22Rv1 (cell line): ENCODE results near the gene P4HA2.

Experiments used
- H3K27ac ChIP-seq: fragments of 450-650 bp; 2 replicates; pipeline ENCODE4 v1.5.1; 2017
- ZFX ChIP-seq: fragments of 450-650 bp; IDR thresholded peaks from 2 replicates; pipeline ENCODE4 v1.6.1; 2017; ENCODE audit warnings: antibody characterized with exemption, borderline replicate concordance
- TF ChIP-seq, protein P1 (sequence below): fragments of 450-650 bp; IDR thresholded peaks from 2 replicates; pipeline ENCODE4 v1.5.1; 2017; ENCODE audit warnings: mild to moderate bottlenecking

The P4HA2 gene

DNA sequence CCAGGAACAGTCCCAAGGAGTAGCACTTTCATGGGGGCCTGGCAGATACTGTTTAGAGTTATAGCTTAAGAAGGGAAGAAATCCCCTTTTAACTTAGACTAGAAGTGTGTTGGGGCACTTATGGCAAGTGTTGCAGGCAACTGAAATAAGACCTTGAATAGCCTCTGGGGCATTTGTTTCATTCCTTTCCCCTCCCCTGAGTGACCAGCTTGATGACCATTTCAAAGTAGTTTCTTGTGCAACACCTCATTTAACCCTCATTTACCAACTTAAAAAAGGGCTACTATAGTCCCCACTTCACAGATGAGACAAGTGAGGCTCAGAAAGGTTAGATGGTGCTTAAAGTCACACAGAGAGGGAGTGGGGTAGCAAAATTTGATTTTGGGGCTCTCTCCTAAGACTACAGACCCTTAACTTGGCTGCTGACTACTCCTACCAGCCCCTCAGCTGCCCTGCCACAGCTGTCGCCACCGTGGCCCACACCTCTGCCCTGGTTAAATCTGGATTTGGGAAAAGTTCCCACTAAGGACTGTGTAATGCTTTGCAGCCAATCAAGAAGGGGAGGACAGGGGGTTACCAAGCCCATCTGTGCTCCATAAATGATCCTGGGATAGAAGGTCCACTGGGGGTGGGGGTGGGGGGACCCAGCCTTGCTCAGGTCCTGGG is 35.4 kb upstream of the P4HA2 start:
- no peak overlapping the region for H3K27ac ChIP-seq
- no peak for TF ChIP-seq ZFX
- TF ChIP-seq, protein P1, sequence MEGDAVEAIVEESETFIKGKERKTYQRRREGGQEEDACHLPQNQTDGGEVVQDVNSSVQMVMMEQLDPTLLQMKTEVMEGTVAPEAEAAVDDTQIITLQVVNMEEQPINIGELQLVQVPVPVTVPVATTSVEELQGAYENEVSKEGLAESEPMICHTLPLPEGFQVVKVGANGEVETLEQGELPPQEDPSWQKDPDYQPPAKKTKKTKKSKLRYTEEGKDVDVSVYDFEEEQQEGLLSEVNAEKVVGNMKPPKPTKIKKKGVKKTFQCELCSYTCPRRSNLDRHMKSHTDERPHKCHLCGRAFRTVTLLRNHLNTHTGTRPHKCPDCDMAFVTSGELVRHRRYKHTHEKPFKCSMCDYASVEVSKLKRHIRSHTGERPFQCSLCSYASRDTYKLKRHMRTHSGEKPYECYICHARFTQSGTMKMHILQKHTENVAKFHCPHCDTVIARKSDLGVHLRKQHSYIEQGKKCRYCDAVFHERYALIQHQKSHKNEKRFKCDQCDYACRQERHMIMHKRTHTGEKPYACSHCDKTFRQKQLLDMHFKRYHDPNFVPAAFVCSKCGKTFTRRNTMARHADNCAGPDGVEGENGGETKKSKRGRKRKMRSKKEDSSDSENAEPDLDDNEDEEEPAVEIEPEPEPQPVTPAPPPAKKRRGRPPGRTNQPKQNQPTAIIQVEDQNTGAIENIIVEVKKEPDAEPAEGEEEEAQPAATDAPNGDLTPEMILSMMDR: no peak

DNA sequence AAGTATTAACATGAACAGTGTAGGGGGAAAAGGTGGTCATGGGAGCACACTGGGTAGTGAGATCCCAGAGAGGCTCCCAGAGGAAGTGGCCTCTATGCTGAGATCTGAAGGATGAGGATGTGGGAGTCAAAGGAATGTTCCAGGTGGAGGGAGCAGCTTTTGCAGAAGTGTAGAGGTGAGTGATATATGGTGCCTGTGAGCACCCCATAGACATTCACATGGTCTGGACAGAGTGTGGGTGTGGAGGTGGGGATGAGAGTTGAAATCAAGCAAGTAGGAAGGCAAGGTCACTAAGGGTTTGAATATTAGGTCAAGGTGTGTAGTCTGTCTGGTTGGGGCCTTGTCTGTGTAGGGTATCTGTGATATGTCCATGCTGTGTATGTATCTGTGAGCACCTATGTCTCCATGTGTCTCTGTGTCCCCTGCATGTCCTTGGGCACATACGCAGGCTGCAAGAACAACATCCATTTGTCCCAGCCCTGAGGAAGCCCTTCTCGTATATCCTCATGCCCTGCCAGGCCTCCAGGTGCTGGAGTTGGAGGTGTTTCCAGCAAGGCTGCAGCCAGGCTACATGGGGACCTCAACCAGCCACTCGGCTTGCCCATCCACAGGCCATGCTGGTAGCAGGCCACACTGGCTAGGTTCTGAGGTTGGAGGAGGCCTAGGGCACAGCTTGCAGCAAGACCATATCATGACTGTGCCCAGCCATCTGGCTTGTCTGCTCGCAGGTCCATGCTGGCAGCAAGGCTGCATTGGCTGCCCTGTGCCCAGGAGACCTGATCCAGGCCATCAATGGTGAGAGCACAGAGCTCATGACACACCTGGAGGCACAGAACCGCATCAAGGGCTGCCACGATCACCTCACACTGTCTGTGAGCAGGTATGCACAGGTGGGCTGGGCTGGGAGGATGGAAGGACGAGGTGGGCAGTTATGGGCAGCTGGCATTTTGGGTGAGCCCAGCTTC is 34.5 kb upstream of the P4HA2 start:
- H3K27ac ChIP-seq: no peak overlapping the region
- TF ChIP-seq, protein P1: no peak
- no peak for TF ChIP-seq ZFX

DNA sequence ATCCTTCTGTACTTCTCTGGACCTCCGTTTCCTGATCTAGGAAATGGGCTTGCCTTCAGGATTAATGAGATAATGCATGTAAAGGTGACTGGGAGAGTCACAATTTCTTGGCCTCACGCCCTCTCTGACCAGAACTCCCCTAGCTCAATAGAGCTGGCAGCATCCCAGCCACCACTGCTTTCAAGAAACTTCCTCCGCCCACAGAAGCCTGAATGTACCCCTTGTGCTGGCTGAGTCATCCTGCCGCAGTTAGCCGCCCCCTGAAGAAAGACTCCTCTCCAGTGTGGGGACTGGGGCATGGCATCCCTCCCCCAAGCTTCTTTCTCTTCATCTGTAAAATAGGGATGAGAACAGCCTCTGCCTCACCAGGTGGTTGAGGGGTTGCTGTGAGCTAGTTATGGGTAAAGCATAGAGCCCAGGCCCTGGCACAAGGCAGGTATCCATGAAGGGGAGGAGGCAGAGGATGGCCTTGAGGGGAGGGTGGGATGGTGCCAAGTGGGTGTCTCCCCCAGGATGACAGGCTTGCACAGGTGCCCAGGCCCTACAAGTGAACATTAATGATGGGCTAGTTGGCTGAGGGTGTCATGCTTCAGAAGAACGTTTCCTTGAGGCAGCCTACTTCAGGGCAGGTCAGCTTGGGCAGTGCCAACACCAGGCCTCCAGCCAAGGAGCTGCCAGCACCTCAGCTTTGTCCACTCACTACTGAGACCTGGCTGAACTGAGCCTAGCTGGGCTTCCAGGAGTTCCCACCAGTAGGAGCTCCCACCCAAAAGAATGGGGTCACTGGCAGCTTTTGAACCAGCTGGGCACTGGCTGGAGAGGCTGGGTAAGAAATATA is 33.3 kb upstream of the P4HA2 start:
- H3K27ac ChIP-seq: no peak overlapping the region
- TF ChIP-seq ZFX: no peak
- TF ChIP-seq, protein P1: no peak

DNA sequence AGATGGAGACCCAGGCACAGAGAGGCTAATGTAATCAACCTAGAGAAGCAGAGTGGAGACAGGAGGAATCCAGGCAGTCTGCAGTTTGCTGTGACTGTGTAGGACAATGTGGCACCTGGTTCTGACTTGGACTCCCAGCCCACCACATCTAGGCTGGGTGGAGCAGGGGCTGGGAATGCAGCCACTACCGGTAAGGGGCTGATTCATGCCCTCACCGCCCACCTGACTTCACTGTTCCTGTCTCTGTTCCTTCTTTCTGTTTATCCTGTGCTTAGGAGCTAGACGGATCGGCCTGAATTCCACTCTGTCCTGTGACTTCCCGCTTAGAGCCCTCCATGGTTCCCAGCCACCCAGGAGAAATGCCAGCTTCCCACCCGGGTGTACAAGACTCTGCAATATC is 32.4 kb upstream of the P4HA2 start:
- H3K27ac ChIP-seq: no peak overlapping the region
- TF ChIP-seq, protein P1: no peak
- TF ChIP-seq ZFX: no peak

DNA sequence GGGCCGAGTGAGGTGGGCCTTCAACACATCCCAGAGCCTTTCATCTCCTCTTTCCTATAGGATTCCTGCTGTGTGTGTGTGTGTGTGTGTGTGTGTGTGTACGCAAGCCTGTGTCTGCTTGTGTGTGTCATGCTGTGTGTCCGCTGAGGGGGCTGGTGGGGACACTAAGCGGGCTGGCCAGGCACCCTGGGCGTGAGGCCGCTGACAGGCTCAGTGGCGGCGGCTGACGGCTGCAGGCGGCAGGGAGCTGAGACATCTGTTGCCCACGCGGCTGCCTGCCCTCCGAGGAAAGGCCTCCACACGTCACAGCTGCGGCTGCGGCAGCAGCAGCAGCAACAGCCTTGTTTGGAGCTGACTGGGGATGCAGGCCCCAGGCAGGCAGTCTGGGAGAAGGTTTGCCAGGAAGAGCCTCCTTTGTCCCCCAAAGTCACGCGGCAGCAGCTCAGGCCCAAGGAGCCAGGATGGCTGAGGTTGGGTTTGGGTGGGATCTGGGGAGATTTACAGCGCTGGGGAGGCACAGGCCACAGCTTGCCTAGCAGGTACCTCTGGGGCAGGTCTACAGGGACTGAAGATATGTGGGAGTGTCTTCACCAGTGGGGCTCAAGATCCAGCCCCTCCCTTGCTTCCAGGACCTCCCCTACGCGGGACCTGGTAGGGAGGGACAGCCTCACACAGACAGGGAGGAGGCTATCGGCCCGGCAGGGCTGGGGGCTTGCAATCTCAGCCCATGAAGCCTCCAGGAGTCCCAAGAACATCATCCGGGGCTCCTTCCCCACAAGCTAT is 31.6 kb upstream of the P4HA2 start:
- TF ChIP-seq ZFX: no peak
- TF ChIP-seq, protein P1: no peak
- no peak overlapping the region for H3K27ac ChIP-seq
